ENCODE measurements around the gene PTPRA.
"Not testable (repeated sequence)": the region's sequence is repeated elsewhere in the genome, so short reads cannot be mapped to it uniquely, and the experiment has no call there.

The PTPRA gene

DNA sequence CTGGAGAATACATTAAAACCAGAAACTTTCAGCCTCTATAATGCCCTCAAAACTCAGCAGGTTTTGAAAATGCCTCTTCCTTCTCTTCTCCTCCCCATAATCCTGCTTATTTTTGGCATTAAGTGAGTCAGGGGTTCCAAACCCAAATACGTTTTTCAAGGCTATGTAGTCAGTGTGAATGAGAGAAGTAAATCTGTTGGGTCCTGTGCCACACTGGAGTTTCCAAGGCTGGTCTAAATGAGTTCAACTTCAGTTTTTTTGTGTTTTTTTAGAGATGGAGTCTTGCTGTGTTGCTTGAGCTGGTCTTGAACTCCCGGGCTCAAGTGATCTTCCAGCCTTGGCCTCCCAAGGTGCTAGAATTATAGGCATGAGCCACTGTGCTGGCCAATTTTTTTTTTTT, 20.9 kb downstream of the PTPRA start:
- TF ChIP-seq, protein P1, sequence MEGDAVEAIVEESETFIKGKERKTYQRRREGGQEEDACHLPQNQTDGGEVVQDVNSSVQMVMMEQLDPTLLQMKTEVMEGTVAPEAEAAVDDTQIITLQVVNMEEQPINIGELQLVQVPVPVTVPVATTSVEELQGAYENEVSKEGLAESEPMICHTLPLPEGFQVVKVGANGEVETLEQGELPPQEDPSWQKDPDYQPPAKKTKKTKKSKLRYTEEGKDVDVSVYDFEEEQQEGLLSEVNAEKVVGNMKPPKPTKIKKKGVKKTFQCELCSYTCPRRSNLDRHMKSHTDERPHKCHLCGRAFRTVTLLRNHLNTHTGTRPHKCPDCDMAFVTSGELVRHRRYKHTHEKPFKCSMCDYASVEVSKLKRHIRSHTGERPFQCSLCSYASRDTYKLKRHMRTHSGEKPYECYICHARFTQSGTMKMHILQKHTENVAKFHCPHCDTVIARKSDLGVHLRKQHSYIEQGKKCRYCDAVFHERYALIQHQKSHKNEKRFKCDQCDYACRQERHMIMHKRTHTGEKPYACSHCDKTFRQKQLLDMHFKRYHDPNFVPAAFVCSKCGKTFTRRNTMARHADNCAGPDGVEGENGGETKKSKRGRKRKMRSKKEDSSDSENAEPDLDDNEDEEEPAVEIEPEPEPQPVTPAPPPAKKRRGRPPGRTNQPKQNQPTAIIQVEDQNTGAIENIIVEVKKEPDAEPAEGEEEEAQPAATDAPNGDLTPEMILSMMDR (conservative IDR thresholded peaks at IDR 0.05; ENCODE audit: low read depth, low read length): no peak
- H3K4me3 ChIP-seq (ENCODE audit: low read depth, low read length): no peak overlapping the region
- DNase-seq (ENCODE audit: low read depth): no peak

DNA sequence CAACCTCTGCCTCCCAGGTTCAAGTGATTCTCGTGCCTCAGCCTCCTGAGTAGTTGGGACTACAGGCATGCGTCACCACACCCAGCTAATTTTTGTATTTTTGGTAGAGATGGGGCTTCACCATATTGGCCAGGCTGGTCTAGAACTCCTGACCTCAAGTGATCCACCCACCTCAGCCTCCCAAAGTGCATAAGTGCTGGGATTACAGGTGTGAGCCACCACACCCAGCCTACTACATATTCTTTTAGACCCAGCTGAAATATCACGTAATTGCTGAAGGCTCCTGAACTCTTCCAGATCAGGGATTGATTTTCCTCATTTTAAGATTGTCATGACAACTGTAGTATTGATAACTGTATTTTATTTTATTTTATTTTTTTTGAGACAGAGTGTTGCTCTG, 21.9 kb downstream of the PTPRA start:
- not testable (repeated sequence) for H3K4me3 ChIP-seq (ENCODE audit: low read depth, low read length); DNase-seq (ENCODE audit: low read depth)

DNA sequence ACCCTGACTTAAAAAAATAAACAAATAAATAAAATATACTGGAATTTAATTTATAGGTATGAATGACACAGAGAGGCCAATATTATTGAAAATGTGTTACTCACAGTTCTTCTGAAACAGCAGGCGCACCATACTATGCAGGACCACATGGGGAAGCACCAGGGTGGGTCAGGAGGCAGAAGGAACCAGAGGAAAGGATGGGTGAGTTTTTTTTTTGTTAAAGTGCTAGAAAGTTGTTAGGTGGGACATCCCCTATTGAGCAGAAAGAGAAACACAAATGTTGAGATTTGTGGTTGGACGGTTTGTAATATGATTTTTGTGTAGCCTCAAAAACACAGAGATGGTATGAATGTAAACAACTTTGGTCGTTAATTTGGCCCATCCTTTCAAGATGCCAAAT, 26.0 kb downstream of the PTPRA start:
- TF ChIP-seq, protein P1 (conservative IDR thresholded peaks at IDR 0.05; ENCODE audit: low read depth, low read length): no peak
- no peak for DNase-seq (ENCODE audit: low read depth)
- no peak overlapping the region for H3K4me3 ChIP-seq (ENCODE audit: low read depth, low read length)

DNA sequence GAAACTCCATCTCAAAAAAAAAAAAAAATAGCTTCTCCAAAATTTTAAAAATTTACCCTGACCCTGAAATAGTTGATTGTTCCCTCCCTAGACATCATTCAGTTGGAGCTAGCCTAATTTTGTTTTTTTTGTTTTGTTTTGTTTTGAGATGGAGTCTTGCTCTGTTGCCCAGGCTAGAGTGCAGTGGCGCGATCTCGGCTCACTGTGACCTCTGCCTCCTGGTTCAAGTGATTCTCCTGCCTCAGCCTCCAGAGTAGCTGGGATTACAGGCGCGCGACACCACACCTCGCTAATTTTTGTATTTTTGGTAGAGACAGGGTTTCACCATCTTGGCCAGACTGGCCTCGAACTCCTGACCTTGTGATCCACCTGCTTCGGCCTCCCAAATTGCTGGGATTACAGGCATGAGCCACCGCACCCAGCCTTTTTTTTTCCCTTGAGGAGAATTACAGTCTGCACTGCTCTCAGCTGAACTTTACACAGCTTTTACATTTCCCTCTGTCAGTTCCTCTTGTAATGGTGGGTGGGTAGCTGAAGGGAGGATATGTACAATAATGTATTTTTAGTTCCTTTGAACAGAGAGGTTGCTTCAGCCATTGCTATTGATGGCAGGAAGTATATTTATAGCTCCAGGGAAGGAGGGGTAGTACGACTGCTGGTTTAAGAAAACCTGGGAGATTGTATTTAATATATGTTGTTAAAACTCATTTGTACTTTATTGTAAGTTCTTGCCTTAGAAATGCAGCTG, 27.7 kb downstream of the PTPRA start:
- no peak overlapping the region for H3K4me3 ChIP-seq (ENCODE audit: low read depth, low read length)
- no peak for DNase-seq (ENCODE audit: low read depth)
- TF ChIP-seq, protein P1 (conservative IDR thresholded peaks at IDR 0.05; ENCODE audit: low read depth, low read length): no peak

DNA sequence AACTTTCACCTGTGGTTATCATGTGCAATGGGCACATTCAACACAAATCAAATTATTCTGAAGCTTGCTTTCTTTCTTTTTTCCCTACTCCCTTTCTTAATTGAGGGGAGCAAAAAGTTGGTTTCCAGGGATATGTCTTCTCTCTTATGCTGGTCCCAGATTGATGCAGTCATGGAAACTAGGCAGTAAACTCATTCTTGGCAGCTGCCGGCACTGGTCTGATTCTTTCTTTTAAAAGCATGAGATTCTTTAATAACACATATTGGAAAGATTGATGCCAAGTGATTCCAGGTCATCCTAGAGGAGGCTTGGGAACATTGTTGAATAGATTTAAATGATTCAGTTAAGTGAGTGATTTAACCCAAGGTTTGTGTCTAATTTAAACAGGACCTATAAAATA, 29.0 kb downstream of the PTPRA start:
- no peak for DNase-seq (ENCODE audit: low read depth)
- TF ChIP-seq, protein P1 (conservative IDR thresholded peaks at IDR 0.05; ENCODE audit: low read depth, low read length): no peak
- no peak overlapping the region for H3K4me3 ChIP-seq (ENCODE audit: low read depth, low read length)

DNA sequence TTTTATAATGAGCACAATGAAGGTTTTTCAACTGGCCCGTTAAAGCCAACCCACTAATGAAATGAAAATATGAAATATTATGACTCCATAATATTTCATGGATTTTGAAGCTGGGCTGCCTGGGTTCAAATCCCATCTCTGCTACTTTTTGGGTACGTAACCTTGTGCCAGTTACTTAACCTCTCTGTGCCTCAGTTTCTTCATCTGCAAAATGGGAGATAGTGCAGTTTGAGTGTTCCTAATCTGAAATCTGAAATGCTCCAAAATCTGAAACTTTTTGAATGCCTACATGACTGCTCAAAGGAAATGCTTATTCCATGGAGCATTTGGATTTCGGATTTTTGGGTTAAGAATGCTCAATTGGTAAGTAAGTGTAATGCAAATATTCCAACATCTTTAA, 29.5 kb downstream of the PTPRA start:
- TF ChIP-seq, protein P1 (conservative IDR thresholded peaks at IDR 0.05; ENCODE audit: low read depth, low read length): no peak
- DNase-seq (ENCODE audit: low read depth): no peak

DNA sequence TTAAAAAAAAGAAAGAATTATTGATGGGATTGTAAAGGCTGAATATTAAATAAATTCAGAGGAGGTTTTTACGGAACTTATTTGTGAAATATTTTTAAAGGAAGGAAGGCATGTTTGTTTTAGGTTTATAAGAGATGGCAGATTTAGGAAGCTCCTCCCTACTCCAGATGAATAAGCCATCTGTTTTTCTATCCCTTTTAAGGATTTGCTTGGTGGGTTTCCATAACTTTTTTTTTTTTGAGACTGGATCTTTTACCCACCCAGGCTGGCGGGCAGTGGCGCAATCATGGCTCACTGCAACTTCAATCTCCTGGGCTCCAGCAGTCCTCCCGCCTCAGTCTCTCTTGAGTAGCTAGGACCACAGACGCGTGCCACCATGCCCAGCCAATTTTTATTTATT, 30.4 kb downstream of the PTPRA start:
- TF ChIP-seq, protein P1 (conservative IDR thresholded peaks at IDR 0.05; ENCODE audit: low read depth, low read length): no peak
- DNase-seq (ENCODE audit: low read depth): no peak
- no peak overlapping the region for H3K4me3 ChIP-seq (ENCODE audit: low read depth, low read length)

More for the DNA sequence above, 29.5 kb downstream of the PTPRA start:
- H3K4me3 ChIP-seq (ENCODE audit: low read depth, low read length): no peak overlapping the region

Data from choroid plexus epithelial cell (primary cell).